Activated naive CD8-positive, alpha-beta T cell treated with anti-CD3 and anti-CD28 coated beads, Interleukin-2, amount 50 U/mL, for 24 hours (primary cell): ENCODE data around the gene EPHA6.
A peak's percentile ranks its signal among the peaks of the same experiment; 100 is the strongest.
"Not testable (repeated sequence)": the region's sequence is repeated elsewhere in the genome, so short reads cannot be mapped to it uniquely, and the experiment has no call there.

ENCODE experiments used
- ATAC-seq: fragments of 150-1000 bp; cut with Tn5 transposase; one replicate; pipeline ENCODE4 v1.10.0; 2021
- DNase-seq: peaks from one replicate; pipeline ENCODE4 v3.0.0; 2021
- H3K27ac Mint-ChIP-seq: one replicate; pipeline ENCODE4 v1.8.0; 2021; ENCODE audit warnings: mild to moderate bottlenecking, mixed read lengths
- H3K27me3 Mint-ChIP-seq: one replicate; pipeline ENCODE4 v1.8.0; 2021; ENCODE audit warnings: mixed read lengths
- H3K36me3 Mint-ChIP-seq: one replicate; pipeline ENCODE4 v1.8.0; 2021; ENCODE audit warnings: low read depth, mixed read lengths
- H3K4me1 Mint-ChIP-seq: one replicate; pipeline ENCODE4 v1.8.0; 2021; ENCODE audit warnings: mixed read lengths
- H3K4me3 Mint-ChIP-seq: one replicate; pipeline ENCODE4 v1.8.0; 2021; ENCODE audit warnings: mild to moderate bottlenecking, moderate library complexity, mixed read lengths
- H3K9me3 Mint-ChIP-seq: one replicate; pipeline ENCODE4 v1.8.0; 2021; ENCODE audit warnings: mixed read lengths

Gene EPHA6

GRCh38 chr3:96860882-96861281 is 46.5 kb downstream of the EPHA6 start:
- Mint-ChIP-seq H3K4me1 (no peaks in the 10 kb centered on the region), H3K27ac (no peak overlapping the region), H3K4me3 (no peak overlapping the region), H3K9me3 (no peaks in the 10 kb centered on the region), H3K36me3 (no peaks in the 10 kb centered on the region), H3K27me3 (no peaks in the 10 kb centered on the region)
- ATAC-seq (no peak), DNase-seq (no peak)

GRCh38 chr3:96863129-96863740 is 48.8 kb downstream of the EPHA6 start:
- Mint-ChIP-seq H3K27ac (no peak overlapping the region), H3K27me3 (no peaks in the 10 kb centered on the region), H3K9me3 (no peaks in the 10 kb centered on the region), H3K36me3 (no peaks in the 10 kb centered on the region), H3K4me1 (no peaks in the 10 kb centered on the region), H3K4me3 (no peak overlapping the region)
- DNase-seq (peak; percentile 2), ATAC-seq (no peak)

- ATAC-seq: no peak
- H3K4me1 Mint-ChIP-seq: no peaks in the 10 kb centered on the region
- H3K4me3 Mint-ChIP-seq: no peak overlapping the region
- H3K9me3 Mint-ChIP-seq: no peaks in the 10 kb centered on the region
- DNase-seq: no peak
- H3K27me3 Mint-ChIP-seq: no peaks in the 10 kb centered on the region
- H3K36me3 Mint-ChIP-seq: no peaks in the 10 kb centered on the region
- no peak overlapping the region for H3K27ac Mint-ChIP-seq
Observed at GRCh38 chr3:96865605-96866004, 51.2 kb downstream of the EPHA6 start.

GRCh38 chr3:96869316-96869715 is 54.9 kb downstream of the EPHA6 start:
- no peak for DNase-seq
- Mint-ChIP-seq H3K36me3 (no peaks in the 10 kb centered on the region), H3K27ac (no peak overlapping the region), H3K4me1 (no peaks in the 10 kb centered on the region), H3K4me3 (no peak overlapping the region), H3K9me3 (no peaks in the 10 kb centered on the region), H3K27me3 (no peaks in the 10 kb centered on the region)
- ATAC-seq: no peak

GRCh38 chr3:96877510-96877909 is 63.1 kb downstream of the EPHA6 start:
- DNase-seq (no peak), ATAC-seq (no peak)
- Mint-ChIP-seq H3K36me3 (no peaks in the 10 kb centered on the region), H3K27ac (no peak overlapping the region), H3K9me3 (peaks cover 10% of the 10 kb centered on the region), H3K4me3 (no peak overlapping the region), H3K4me1 (no peaks in the 10 kb centered on the region), H3K27me3 (no peaks in the 10 kb centered on the region)

GRCh38 chr3:96900031-96900430 is 85.6 kb downstream of the EPHA6 start:
- H3K4me3 Mint-ChIP-seq: no peak overlapping the region

GRCh38 chr3:96900566-96900965 is 86.2 kb downstream of the EPHA6 start:
- Mint-ChIP-seq H3K27ac (no peak overlapping the region), H3K9me3 (peaks cover 6% of the 10 kb centered on the region), H3K36me3 (no peaks in the 10 kb centered on the region), H3K4me3 (no peak overlapping the region), H3K27me3 (no peaks in the 10 kb centered on the region), H3K4me1 (no peaks in the 10 kb centered on the region)
- DNase-seq (no peak), ATAC-seq (no peak)

More at GRCh38 chr3:96900031-96900430, 85.6 kb downstream of the EPHA6 start:
- peaks cover 8% of the 10 kb centered on the region for H3K9me3 Mint-ChIP-seq
- no peaks in the 10 kb centered on the region for H3K27me3 Mint-ChIP-seq
- no peaks in the 10 kb centered on the region for H3K36me3 Mint-ChIP-seq
- no peak for ATAC-seq
- DNase-seq: no peak
- H3K4me1 Mint-ChIP-seq: no peaks in the 10 kb centered on the region
- H3K27ac Mint-ChIP-seq: no peak overlapping the region

GRCh38 chr3:96915445-96915844 is 101.1 kb downstream of the EPHA6 start:
- no peak overlapping the region for H3K4me3 Mint-ChIP-seq
- ATAC-seq: no peak
- no peaks in the 10 kb centered on the region for H3K36me3 Mint-ChIP-seq
- no peaks in the 10 kb centered on the region for H3K4me1 Mint-ChIP-seq
- no peaks in the 10 kb centered on the region for H3K27me3 Mint-ChIP-seq
- H3K9me3 Mint-ChIP-seq: peaks cover 4% of the 10 kb centered on the region
- DNase-seq: no peak
- H3K27ac Mint-ChIP-seq: no peak overlapping the region

- no peak overlapping the region for H3K27ac Mint-ChIP-seq
- no peaks in the 10 kb centered on the region for H3K27me3 Mint-ChIP-seq
- DNase-seq (no peak), ATAC-seq (no peak)
- no peaks in the 10 kb centered on the region for H3K36me3 Mint-ChIP-seq
- no peaks in the 10 kb centered on the region for H3K4me1 Mint-ChIP-seq
- no peak overlapping the region for H3K4me3 Mint-ChIP-seq
- peaks cover 31% of the 10 kb centered on the region for H3K9me3 Mint-ChIP-seq
Observed at GRCh38 chr3:96931119-96931862, 116.9 kb downstream of the EPHA6 start.

- not testable (repeated sequence) for ATAC-seq, H3K4me1 Mint-ChIP-seq, DNase-seq, H3K36me3 Mint-ChIP-seq, H3K27me3 Mint-ChIP-seq, H3K4me3 Mint-ChIP-seq, H3K27ac Mint-ChIP-seq
- H3K9me3 Mint-ChIP-seq: peaks cover 15% of the 10 kb centered on the region
Observed at GRCh38 chr3:96942131-96942530, 127.7 kb downstream of the EPHA6 start.

GRCh38 chr3:96958856-96959255 is 144.5 kb downstream of the EPHA6 start:
- DNase-seq: no peak
- no peaks in the 10 kb centered on the region for H3K27me3 Mint-ChIP-seq

GRCh38 chr3:96959474-96959873 is 145.1 kb downstream of the EPHA6 start:
- H3K4me3 Mint-ChIP-seq: no peak overlapping the region
- H3K4me1 Mint-ChIP-seq: no peaks in the 10 kb centered on the region
- H3K27ac Mint-ChIP-seq: no peak overlapping the region
- H3K27me3 Mint-ChIP-seq: no peaks in the 10 kb centered on the region
- no peaks in the 10 kb centered on the region for H3K36me3 Mint-ChIP-seq
- DNase-seq: no peak
- peaks cover 16% of the 10 kb centered on the region for H3K9me3 Mint-ChIP-seq
- no peak for ATAC-seq

More at GRCh38 chr3:96958856-96959255, 144.5 kb downstream of the EPHA6 start:
- Mint-ChIP-seq H3K4me3 (no peak overlapping the region), H3K27ac (no peak overlapping the region), H3K4me1 (no peaks in the 10 kb centered on the region), H3K36me3 (no peaks in the 10 kb centered on the region), H3K9me3 (peaks cover 16% of the 10 kb centered on the region)
- no peak for ATAC-seq

- Mint-ChIP-seq H3K9me3 (peaks cover 16% of the 10 kb centered on the region), H3K27me3 (no peaks in the 10 kb centered on the region), H3K27ac (no peak overlapping the region), H3K4me1 (no peaks in the 10 kb centered on the region), H3K36me3 (no peaks in the 10 kb centered on the region), H3K4me3 (no peak overlapping the region)
- ATAC-seq: no peak
- DNase-seq: no peak
Observed at GRCh38 chr3:96959901-96960641, 145.7 kb downstream of the EPHA6 start.

- Mint-ChIP-seq H3K27me3 (no peaks in the 10 kb centered on the region), H3K4me3 (no peak overlapping the region), H3K4me1 (no peaks in the 10 kb centered on the region), H3K9me3 (peaks cover 16% of the 10 kb centered on the region), H3K36me3 (no peaks in the 10 kb centered on the region), H3K27ac (no peak overlapping the region)
- ATAC-seq (no peak), DNase-seq (no peak)
Observed at GRCh38 chr3:96960661-96961330, 146.4 kb downstream of the EPHA6 start.
